Measurements from ENCODE around the gene LONP2. TPM values are rescaled to one million over a fixed set of nuclear protein-coding genes. Genes with fewer than 3 reads are reported as not detected.

LONP2 gene
- total and polyA plus RNA-seq, 2 of the 13 experiments (the other 11 are each of a cell fraction or from before 2014, with no cell fraction given) = 39.2 to 63.3 TPM

DNA sequence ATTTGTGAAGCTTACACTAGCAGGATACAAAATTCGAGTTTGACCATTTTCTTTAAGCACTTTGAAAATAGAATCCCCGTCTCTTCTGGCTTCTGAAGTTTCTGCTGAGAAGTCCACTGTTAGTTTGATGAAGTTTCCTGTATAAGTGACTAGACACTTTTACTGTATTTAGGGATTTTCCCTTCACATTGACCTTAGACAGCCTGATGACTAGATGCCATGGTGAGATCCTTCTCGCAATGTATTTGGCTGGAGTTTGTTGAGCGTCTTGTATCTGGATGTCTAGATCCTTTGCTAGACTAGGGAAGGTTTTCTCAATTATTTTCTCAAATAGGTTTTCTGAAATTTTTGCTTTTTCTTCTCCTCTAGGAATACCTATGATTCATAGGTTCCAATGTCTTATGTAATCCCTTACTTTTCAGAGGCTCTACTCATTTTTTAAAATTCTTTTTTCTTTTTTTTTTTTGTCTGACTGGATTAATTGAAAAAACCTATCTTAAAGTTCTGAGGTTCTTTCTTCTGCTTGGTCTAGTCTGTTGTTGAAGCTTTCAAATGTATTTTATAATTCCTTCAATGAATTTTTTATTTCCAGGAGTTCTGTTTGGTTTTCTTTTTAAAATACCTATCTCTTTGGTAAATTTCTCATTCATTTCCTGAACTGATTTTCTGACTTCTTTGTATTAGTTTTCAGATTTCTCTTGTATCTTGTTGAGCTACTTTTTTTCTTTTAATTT lies 67.0 kb downstream of the LONP2 start:
- 95% methylated on average over 4 of the region's 4 CpGs for WGBS (ENCODE audit: low lambda C conversion rate)
- H3K4me1 ChIP-seq (ENCODE audit: insufficient read depth, low read length) = no peaks in the 10 kb centered on the region
- TF ChIP-seq ZNF160 (CRISPR knock-in tag; IDR thresholded peaks at IDR 0.05) (peak; percentile 78; the same call in 1 of the 2 replicates), ZNF781 (CRISPR knock-in tag; IDR thresholded peaks at IDR 0.05; ENCODE audit: borderline replicate concordance, not compliant biosample characterization) (no peak), ZNF121 (CRISPR knock-in tag; IDR thresholded peaks at IDR 0.05) (no peak), YEATS2 (CRISPR knock-in tag; IDR thresholded peaks at IDR 0.05; ENCODE audit: borderline replicate concordance) (no peak), SAFB2 (CRISPR knock-in tag; IDR thresholded peaks at IDR 0.05; ENCODE audit: borderline replicate concordance, low read depth) (no peak), KMT2B (CRISPR knock-in tag; IDR thresholded peaks at IDR 0.05) (no peak), REXO4 (CRISPR knock-in tag; IDR thresholded peaks at IDR 0.05; ENCODE audit: borderline replicate concordance) (no peak)
- TF ChIP-seq, protein P1, sequence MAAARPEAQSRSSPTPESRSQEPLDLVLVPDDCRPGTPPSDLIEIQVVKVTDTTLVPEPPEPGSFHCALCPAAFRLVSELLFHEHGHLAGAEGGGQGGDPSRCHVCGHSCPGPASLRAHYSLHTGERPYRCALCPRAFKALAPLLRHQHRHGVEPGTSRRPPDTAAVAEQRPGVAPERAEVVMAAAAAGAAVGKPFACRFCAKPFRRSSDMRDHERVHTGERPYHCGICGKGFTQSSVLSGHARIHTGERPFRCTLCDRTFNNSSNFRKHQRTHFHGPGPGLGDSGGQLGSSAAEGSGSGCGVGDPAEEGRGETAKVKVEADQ (CRISPR knock-in tag; IDR thresholded peaks at IDR 0.05; ENCODE audit: borderline replicate concordance) = no peak
- TF ChIP-seq, protein P2, sequence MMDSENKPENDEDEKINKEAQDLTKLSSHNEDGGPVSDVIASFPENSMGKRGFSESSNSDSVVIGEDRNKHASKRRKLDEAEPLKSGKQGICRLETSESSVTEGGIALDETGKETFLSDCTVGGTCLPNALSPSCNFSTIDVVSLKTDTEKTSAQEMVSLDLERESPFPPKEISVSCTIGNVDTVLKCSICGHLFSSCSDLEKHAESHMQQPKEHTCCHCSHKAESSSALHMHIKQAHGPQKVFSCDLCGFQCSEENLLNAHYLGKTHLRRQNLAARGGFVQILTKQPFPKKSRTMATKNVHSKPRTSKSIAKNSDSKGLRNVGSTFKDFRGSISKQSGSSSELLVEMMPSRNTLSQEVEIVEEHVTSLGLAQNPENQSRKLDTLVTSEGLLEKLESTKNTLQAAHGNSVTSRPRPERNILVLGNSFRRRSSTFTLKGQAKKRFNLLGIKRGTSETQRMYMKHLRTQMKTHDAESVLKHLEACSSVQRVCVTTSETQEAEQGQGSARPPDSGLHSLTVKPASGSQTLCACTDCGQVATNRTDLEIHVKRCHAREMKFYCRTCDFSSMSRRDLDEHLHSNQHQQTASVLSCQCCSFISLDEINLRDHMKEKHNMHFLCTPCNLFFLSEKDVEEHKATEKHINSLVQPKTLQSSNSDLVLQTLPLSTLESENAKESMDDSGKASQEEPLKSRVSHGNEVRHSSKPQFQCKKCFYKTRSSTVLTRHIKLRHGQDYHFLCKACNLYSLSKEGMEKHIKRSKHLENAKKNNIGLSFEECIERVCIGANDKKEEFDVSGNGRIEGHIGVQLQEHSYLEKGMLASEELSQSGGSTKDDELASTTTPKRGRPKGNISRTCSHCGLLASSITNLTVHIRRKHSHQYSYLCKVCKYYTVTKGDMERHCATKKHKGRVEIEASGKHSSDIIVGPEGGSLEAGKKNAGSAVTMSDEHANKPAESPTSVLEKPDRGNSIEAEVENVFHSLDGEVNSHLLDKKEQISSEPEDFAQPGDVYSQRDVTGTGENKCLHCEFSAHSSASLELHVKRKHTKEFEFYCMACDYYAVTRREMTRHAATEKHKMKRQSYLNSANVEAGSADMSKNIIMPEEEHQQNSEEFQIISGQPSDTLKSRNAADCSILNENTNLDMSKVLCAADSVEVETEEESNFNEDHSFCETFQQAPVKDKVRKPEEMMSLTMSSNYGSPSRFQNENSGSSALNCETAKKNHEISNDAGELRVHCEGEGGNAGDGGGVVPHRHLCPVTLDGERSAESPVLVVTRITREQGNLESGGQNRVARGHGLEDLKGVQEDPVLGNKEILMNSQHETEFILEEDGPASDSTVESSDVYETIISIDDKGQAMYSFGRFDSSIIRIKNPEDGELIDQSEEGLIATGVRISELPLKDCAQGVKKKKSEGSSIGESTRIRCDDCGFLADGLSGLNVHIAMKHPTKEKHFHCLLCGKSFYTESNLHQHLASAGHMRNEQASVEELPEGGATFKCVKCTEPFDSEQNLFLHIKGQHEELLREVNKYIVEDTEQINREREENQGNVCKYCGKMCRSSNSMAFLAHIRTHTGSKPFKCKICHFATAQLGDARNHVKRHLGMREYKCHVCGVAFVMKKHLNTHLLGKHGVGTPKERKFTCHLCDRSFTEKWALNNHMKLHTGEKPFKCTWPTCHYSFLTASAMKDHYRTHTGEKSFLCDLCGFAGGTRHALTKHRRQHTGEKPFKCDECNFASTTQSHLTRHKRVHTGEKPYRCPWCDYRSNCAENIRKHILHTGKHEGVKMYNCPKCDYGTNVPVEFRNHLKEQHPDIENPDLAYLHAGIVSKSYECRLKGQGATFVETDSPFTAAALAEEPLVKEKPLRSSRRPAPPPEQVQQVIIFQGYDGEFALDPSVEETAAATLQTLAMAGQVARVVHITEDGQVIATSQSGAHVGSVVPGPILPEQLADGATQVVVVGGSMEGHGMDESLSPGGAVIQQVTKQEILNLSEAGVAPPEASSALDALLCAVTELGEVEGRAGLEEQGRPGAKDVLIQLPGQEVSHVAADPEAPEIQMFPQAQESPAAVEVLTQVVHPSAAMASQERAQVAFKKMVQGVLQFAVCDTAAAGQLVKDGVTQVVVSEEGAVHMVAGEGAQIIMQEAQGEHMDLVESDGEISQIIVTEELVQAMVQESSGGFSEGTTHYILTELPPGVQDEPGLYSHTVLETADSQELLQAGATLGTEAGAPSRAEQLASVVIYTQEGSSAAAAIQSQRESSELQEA (CRISPR knock-in tag; IDR thresholded peaks at IDR 0.05; ENCODE audit: not compliant biosample characterization) = no peak
- FAIRE-seq = no peak
- no peak for ATAC-seq
- H3K9ac ChIP-seq (ENCODE audit: insufficient read depth, low read depth, low read length) = no peak overlapping the region
- ChIA-PET CTCF (ENCODE audit: low intra/inter-chr PET ratio, low total read pairs) (no interaction called here), POLR2A (no interaction called here)
- peaks cover 4 to 52% of the 10 kb centered on the region in 2 experiments; a peak in 3 of 5 replicates for H3K36me3 ChIP-seq (replicated peaks in 1 of 2; ENCODE audit: control insufficient read depth in 1 of 2, insufficient read depth in 2 of 2, low read length in 2 of 2)
- intact Hi-C loops (cut with micrococcal nuclease; ENCODE audit: unreplicated experiment) = no loop called here
- H3K9me3 ChIP-seq (ENCODE audit: low read length) = peaks cover 12% of the 10 kb centered on the region
- in situ Hi-C loops (cut with HindIII; ENCODE audit: extremely low pct_ligation_motif_present, low pct_unique_long_range_greater_than_20kb) = no loop called here
- DNase-seq (ENCODE audit: low spot score) = no peak
- no peak overlapping the region for H2AFZ ChIP-seq (ENCODE audit: low read length)
- no peak overlapping the region for H3K4me3 ChIP-seq (replicated peaks in 1 of 3; ENCODE audit: insufficient read depth in 1 of 3, low read depth in 2 of 3, low read length in 3 of 3)
- BruUV-seq (replicated peaks) = no TSS peak
- no peaks in the 10 kb centered on the region for H4K20me1 ChIP-seq (ENCODE audit: insufficient read depth, low read length)
- no peaks in the 10 kb centered on the region for H3K79me2 ChIP-seq (ENCODE audit: insufficient read depth, low read length)
- no peak overlapping the region for H3K27ac ChIP-seq (ENCODE audit: extremely low read length, insufficient read depth, low read length)
- H3K4me2 ChIP-seq (ENCODE audit: low read depth, low read length) = no peak overlapping the region
- H3K27me3 ChIP-seq (ENCODE audit: control insufficient read depth in 1 of 2, insufficient read depth in 2 of 2, low read length in 2 of 2) = no peaks in the 10 kb centered on the region
